Measurements from ENCODE around the gene ROR2.
A peak's percentile ranks its signal among the peaks of the same experiment; 100 is the strongest.

ROR2 gene

GRCh38 chr9:91944711-91945110, 5.3 kb downstream of the ROR2 start:
- no peak for DNase-seq (ENCODE audit: low read depth)
- H3K4me3 ChIP-seq (replicated peaks; ENCODE audit: low read depth, low read length) = no peak overlapping the region
- TF ChIP-seq CTCF (IDR thresholded peaks at IDR 0.05; ENCODE audit: low read length, missing control alignments) = no peak

- no peak for TF ChIP-seq CTCF (IDR thresholded peaks at IDR 0.05; ENCODE audit: low read length, missing control alignments)
- H3K4me3 ChIP-seq (replicated peaks; ENCODE audit: low read depth, low read length) = no peak overlapping the region
- DNase-seq (ENCODE audit: low read depth) = peak; percentile 36
Observed at GRCh38 chr9:91943478-91944470, 6.3 kb downstream of the ROR2 start.

- no peak overlapping the region for H3K4me3 ChIP-seq (replicated peaks; ENCODE audit: low read depth, low read length)
- no peak for DNase-seq (ENCODE audit: low read depth)
- no peak for TF ChIP-seq CTCF (IDR thresholded peaks at IDR 0.05; ENCODE audit: low read length, missing control alignments)
Observed at GRCh38 chr9:91942201-91942600, 7.8 kb downstream of the ROR2 start.

DNA sequence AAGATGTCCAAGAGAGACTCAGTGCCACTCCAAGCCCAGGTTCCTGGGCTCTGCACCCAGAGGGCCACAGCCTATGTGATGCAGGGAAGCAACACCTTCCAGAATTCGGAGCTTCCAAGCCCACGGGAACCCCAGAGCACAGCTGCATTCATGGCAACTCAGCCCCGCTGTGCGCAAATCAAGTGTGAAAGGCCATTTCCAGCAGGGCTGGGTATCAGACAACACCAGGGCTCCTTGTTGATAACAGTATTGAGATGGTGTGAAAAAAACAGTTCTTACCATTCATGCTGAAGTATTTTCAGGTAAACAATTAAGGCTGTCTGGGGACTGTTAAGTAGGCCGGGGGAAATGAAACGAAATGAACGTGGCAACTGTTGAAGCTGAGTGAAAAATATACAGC, 10.1 kb downstream of the ROR2 start:
- no peak for DNase-seq (ENCODE audit: low read depth)
- H3K4me3 ChIP-seq (replicated peaks; ENCODE audit: low read depth, low read length) = no peak overlapping the region
- TF ChIP-seq CTCF (IDR thresholded peaks at IDR 0.05; ENCODE audit: low read length, missing control alignments) = no peak

DNA sequence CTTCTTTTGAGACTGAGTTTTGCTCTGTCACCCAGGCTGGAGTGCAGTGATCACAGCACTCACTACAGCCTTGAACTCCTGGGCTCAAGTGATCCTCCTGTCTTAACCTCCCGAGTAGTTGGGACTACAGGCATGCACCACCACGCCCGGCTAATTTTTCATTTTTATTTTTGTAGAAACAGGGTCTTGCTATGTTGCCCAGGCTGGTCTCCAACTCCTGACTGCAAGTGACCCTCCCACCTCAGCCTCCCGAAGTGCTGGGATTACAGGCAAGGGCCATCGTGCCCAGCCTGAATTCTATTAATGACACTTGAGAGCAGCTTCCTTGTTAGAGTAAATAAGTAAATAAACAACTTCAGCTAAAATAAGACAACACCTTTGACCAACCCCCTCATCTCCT, 12.3 kb downstream of the ROR2 start:
- no peak for TF ChIP-seq CTCF (IDR thresholded peaks at IDR 0.05; ENCODE audit: low read length, missing control alignments)
- DNase-seq (ENCODE audit: low read depth) = no peak
- no peak overlapping the region for H3K4me3 ChIP-seq (replicated peaks; ENCODE audit: low read depth, low read length)

DNA sequence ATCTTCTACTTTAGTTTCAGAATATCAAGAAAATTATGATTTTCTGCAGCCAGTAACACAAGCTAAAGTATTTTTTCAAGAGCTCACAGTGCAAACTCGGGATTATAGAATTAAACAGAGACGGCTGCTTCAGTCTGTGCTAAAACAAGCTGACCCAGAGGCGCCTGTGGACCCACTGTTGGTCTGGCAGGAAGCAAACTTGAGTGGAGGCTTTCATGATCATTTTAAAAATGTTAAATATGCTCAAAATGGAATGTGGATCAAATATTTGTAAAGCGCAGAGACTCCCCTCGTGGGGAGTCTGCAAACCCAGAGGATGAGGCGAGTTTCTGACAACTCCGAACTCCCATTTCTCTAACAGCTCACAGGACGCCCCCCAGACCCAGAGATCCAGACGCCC, 13.0 kb downstream of the ROR2 start:
- TF ChIP-seq CTCF (IDR thresholded peaks at IDR 0.05; ENCODE audit: low read length, missing control alignments) = no peak
- H3K4me3 ChIP-seq (replicated peaks; ENCODE audit: low read depth, low read length) = no peak overlapping the region
- DNase-seq (ENCODE audit: low read depth) = no peak

All from fibroblast of pulmonary artery (primary cell).